KMS-11 (cell line): ENCODE data around the gene AKAP8L.
A peak's percentile ranks its signal among the peaks of the same experiment; 100 is the strongest.

Source experiments
- H2AFZ ChIP-seq: fragments of 200-600 bp; sonication (generic); 2 replicates; pipeline ENCODE4 v1.6.1; 2016; ENCODE audit warnings: antibody characterized with exemption, mixed run types, low read depth
- H3K27ac ChIP-seq: fragments of 200-600 bp; sonication (generic); 2 replicates; pipeline ENCODE4 v1.6.1; 2016; ENCODE audit warnings: mild to moderate bottlenecking, mixed run types
- H3K27me3 ChIP-seq: fragments of 200-600 bp; sonication (generic); 2 replicates; pipeline ENCODE4 v1.6.1; 2017; ENCODE audit warnings: mild to moderate bottlenecking, low read depth, mixed run types, moderate library complexity; ENCODE audit not compliant: insufficient read depth
- H3K36me3 ChIP-seq: fragments of 200-600 bp; sonication (generic); 2 replicates; pipeline ENCODE4 v1.6.1; 2017; ENCODE audit warnings: mild to moderate bottlenecking, mixed run types; ENCODE audit not compliant: insufficient read depth
- H3K4me1 ChIP-seq: fragments of 200-600 bp; sonication (generic); 2 replicates; pipeline ENCODE4 v1.6.1; 2016; ENCODE audit warnings: mild to moderate bottlenecking, low read depth, mixed run types; ENCODE audit not compliant: poor library complexity, severe bottlenecking
- H3K4me2 ChIP-seq: fragments of 200-600 bp; sonication (generic); 2 replicates; pipeline ENCODE4 v1.7.0; 2016; ENCODE audit warnings: mild to moderate bottlenecking, mixed run types
- H3K4me3 ChIP-seq: fragments of 200-600 bp; sonication (generic); IDR thresholded peaks from 2 replicates; pipeline ENCODE4 v1.6.1; 2017; ENCODE audit warnings: low read depth, low read length, mixed read lengths; ENCODE audit not compliant: insufficient read depth
- H3K79me2 ChIP-seq: fragments of 200-600 bp; sonication (generic); 2 replicates; pipeline ENCODE4 v1.6.1; 2016; ENCODE audit warnings: low read depth, mixed run types; ENCODE audit not compliant: insufficient read depth
- H3K9ac ChIP-seq: fragments of 200-600 bp; sonication (generic); 2 replicates; pipeline ENCODE4 v1.6.1; 2016; ENCODE audit warnings: mild to moderate bottlenecking, mixed run types
- H4K20me1 ChIP-seq: fragments of 200-600 bp; sonication (generic); 2 replicates; pipeline ENCODE4 v1.6.1; 2016; ENCODE audit warnings: mild to moderate bottlenecking, mixed run types; ENCODE audit not compliant: insufficient read depth
- TF ChIP-seq, protein P1 (sequence below): fragments of 200-600 bp; sonication (generic); conservative IDR thresholded peaks from 2 replicates; pipeline ENCODE4 v1.6.1; 2017; ENCODE audit warnings: low read depth, mild to moderate bottlenecking, antibody characterized with exemption, low read length, moderate library complexity, mixed read lengths

Gene AKAP8L

DNA sequence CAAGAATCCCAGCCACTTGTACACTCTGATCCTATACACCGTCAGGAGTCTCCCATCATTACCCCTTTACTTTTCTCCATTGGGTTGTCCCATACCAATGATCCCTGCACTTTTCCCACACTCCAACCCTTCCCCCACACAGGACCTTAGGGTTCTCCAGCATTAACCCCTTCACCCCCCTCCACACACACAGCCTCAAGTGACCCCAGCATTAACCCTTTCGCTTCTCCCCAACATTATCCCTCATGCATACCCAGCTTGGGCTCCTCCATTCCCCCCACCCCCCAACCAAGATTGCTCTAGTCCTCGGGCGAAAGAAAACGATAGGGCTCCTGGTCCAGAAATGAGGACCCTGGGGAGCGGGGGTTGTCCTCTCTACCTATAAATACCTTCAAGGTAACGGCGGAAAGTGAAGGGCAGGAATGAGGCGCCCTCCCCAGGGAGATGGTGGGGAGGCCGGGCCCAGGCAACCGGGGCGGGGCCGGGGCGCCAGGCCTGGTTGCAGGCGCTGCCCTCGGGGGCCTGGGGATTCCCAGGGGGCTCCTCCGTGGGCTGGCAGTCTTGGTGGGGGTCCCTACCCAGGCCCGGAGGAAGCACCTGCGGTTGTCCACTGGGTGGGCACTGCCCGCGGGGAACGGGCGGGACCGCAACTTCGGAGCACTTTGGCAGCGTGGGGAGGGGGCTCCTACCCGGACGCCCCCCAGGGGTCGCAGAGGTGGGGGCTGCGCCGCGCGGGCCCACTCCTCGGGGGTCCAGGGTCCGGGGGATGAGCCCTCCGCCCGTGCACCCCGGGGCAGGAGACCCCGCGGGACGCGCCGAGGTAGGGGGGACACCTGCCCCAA lies 30.2 kb upstream of the AKAP8L start:
- Histone ChIP-seq H4K20me1 (no peaks in the 10 kb centered on the region), H2AFZ (peak overlapping the region; percentile 67), H3K36me3 (no peaks in the 10 kb centered on the region), H3K79me2 (no peaks in the 10 kb centered on the region), H3K4me2 (peak overlapping the region; percentile 45; the same call in 1 of the 2 replicates), H3K27ac (no peak overlapping the region), H3K4me1 (peaks cover 6% of the 10 kb centered on the region), H3K9ac (no peak overlapping the region), H3K27me3 (no peaks in the 10 kb centered on the region), H3K4me3 (no peak overlapping the region)
- TF ChIP-seq, protein P1, sequence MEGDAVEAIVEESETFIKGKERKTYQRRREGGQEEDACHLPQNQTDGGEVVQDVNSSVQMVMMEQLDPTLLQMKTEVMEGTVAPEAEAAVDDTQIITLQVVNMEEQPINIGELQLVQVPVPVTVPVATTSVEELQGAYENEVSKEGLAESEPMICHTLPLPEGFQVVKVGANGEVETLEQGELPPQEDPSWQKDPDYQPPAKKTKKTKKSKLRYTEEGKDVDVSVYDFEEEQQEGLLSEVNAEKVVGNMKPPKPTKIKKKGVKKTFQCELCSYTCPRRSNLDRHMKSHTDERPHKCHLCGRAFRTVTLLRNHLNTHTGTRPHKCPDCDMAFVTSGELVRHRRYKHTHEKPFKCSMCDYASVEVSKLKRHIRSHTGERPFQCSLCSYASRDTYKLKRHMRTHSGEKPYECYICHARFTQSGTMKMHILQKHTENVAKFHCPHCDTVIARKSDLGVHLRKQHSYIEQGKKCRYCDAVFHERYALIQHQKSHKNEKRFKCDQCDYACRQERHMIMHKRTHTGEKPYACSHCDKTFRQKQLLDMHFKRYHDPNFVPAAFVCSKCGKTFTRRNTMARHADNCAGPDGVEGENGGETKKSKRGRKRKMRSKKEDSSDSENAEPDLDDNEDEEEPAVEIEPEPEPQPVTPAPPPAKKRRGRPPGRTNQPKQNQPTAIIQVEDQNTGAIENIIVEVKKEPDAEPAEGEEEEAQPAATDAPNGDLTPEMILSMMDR = no peak

DNA sequence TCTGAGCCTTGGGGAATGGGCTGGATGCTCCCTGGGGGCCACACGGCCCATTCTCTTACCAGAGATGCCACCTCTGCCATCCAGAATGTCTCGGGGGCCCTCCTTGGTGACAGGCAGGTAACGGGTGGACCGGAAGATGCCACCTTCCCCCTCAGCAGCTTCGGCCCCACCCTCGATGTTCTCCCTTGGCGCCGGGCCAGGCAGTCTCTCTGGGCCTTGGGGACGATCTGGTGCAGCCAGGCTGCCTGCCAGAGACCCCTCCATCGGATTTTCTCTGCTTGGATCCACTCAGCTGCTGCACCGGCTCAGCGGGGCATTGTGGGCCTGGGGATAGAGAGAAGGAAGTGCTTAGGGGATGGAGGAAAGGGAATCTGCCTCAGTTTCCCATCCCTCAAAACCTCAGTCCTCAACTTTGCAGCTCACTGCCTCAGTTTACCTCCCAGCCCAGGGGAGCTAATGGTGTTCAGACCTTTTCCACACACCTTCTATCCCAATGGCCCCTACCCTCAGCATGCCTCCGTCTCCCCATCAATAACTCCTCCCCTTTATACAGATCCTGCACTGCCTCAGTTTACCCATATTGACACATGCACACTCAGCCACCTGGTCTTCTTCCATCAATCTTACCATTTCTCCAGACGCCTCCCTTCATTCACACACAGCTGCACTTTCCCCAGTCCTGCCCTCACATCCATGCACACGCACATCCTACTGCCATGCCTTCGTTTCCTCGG lies 29.4 kb upstream of the AKAP8L start:
- Histone ChIP-seq H3K79me2 (no peaks in the 10 kb centered on the region), H3K36me3 (no peaks in the 10 kb centered on the region), H3K9ac (no peak overlapping the region), H3K27me3 (no peaks in the 10 kb centered on the region), H4K20me1 (no peaks in the 10 kb centered on the region), H3K4me1 (peaks cover 6% of the 10 kb centered on the region), H3K4me2 (no peak overlapping the region), H3K4me3 (no peak overlapping the region), H3K27ac (no peak overlapping the region), H2AFZ (no peak overlapping the region)
- TF ChIP-seq, protein P1 = no peak

DNA sequence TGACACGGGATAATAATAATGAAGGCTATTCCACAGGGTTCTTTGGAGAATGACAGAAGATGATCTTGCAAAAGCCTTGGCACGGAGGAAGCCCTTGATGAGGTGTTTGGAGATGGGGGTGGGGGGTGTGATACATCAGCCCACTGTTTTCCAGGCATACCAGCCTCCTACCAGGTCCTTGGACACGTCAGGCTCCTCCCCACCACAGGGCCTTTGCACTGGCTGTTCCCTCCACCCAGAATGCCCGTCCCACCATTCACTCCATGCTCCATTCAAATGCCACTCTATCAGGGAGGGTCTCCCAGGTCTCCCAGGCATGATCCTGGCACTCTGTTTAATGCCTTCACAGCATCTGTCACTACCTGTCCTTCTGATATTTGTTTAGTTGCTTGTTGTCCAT lies 28.3 kb upstream of the AKAP8L start:
- H3K27me3 ChIP-seq = no peaks in the 10 kb centered on the region

DNA sequence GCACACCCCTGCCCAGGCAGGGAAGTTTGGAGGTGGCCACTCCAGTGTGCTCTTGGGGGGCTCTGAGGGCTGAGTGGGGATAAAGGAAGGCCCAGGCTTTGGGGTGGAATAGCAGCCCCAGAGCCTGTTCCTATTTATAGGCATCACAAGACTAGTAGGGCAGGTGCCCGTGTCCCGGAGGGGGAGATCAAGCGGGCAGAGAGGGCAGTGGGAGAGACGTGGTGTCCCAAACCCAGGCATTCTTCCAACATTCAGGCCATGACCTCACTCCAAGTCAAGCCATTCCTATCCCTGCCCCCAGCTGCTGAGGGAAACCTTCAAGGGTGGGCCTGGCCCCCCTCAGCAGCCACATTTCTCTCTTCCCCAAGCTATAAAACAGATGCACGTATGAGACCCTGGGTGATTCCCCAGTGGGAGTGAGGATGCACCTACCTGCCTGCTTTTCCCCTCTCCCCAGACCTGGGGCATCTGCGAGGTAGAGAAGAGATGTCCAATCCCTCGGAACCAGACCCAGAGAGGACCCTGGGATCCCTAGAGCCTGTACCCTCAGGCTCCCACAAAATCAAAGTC lies 27.1 kb upstream of the AKAP8L start:
- no peak overlapping the region for H3K27ac ChIP-seq
- H4K20me1 ChIP-seq = no peaks in the 10 kb centered on the region
- H3K4me2 ChIP-seq = no peak overlapping the region

More for the DNA sequence above, 28.3 kb upstream of the AKAP8L start:
- Histone ChIP-seq H3K4me2 (no peak overlapping the region), H3K4me1 (peaks cover 6% of the 10 kb centered on the region), H3K9ac (no peak overlapping the region), H3K36me3 (no peaks in the 10 kb centered on the region), H3K4me3 (no peak overlapping the region), H3K27ac (no peak overlapping the region), H2AFZ (no peak overlapping the region), H4K20me1 (no peaks in the 10 kb centered on the region), H3K79me2 (no peaks in the 10 kb centered on the region)
- TF ChIP-seq, protein P1 = no peak

More for the DNA sequence above, 27.1 kb upstream of the AKAP8L start:
- TF ChIP-seq, protein P1 = no peak
- H3K4me1 ChIP-seq = peaks cover 12% of the 10 kb centered on the region
- H3K4me3 ChIP-seq = no peak overlapping the region
- H3K36me3 ChIP-seq = no peaks in the 10 kb centered on the region
- no peaks in the 10 kb centered on the region for H3K79me2 ChIP-seq
- no peak overlapping the region for H2AFZ ChIP-seq
- H3K9ac ChIP-seq = no peak overlapping the region
- H3K27me3 ChIP-seq = no peaks in the 10 kb centered on the region
